Sciatic nerve (tissue), 2 donors: ENCODE measurements around the gene PPP1R1C. TPM values are rescaled to one million over a fixed set of nuclear protein-coding genes. Genes with fewer than 3 reads are reported as not detected.
"Not testable (repeated sequence)": the region's sequence is repeated elsewhere in the genome, so short reads cannot be mapped to it uniquely, and the experiment has no call there.

ENCODE experiments used
- ATAC-seq: fragments of 200-7000 bp; cut with Tn5 transposase; one replicate; pipeline ENCODE4 v1.9.1; 2020; ENCODE audit warnings: mild to moderate bottlenecking, moderate library complexity
- DNase-seq: peaks from one replicate; pipeline ENCODE4 v3.0.0-alpha.2; 2020; ENCODE audit warnings: low spot score
- intact Hi-C: fragments of 100-400 bp; cut with DNase I; formaldehyde crosslinking; loops from one replicate; pipeline ENCODE4 v1.14.2; 2022
- total RNA-seq: library from RNA; stranded (reverse); fragmentation: NEBNext Ultra II Directional; extraction: Animal tissue kit (Norgen Biotek cat#: 25700); gene quantifications from one replicate; pipeline ENCODE4 v1.2.1, GENCODE V29; 2021
- donor health status: DM: no; HTN: no; CAD: no.
- donor health status: DM: no; HTN: no; CAD: no.

The PPP1R1C gene, protein sequence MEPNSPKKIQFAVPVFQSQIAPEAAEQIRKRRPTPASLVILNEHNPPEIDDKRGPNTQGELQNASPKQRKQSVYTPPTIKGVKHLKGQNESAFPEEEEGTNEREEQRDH
- 18.1 TPM for total RNA-seq

DNA sequence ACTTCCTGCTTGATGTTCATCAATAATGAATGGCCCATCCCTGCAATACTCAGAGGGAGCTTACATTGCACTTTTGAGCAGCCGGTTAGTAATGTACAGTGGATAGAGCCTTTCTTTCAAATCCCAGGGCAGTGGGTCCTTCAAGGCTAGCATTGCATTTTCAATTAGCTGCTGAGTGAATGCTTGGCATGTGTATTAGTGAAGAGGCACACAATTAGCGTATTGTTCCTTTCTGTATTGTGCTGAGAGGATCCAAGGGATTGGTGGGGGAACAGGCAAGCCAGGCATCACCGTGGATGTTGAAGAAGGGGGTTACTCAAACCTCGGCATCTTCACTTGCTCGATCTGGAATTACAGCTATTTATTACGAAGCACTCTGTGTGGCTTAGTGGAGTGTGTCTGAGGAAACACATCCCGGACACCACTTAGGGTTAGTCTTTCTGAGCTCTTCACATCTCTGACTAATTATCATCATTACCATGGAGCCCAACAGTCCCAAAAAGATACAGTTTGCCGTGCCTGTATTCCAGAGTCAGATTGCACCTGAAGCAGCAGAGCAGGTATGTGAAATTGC is at the start of gene PPP1R1C:
Gene PPP1R1C (plus strand): TSS at position 222 of the 574 bp plus-strand sequence. CDS start 258 bp downstream, at position 480.
- intact Hi-C loops: no loop called here
- peak; percentile 60 for ATAC-seq
- DNase-seq: no peak

DNA sequence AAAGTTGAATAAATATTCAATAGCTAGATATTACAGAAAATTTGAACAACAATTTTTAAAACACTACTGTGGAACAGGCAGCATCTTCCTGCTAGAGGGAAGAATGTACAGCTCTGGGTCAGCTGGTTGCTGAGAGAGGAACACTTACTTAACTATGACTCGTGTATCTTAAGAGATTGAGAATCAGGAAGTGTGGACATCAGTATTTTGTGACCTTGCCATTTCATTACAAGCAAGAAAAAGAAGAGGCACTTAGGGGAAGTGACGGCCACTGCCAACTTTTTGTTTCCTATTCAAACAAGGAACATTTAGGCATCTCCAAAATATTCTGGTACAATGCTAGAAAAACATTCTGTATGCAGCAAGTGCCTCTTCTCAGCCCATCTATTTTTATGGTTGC is 48.2 kb upstream of the PPP1R1C start:
- ATAC-seq: peak; percentile 67
- intact Hi-C loops: no loop called here
- no peak for DNase-seq

GRCh38 chr2:181943411-181944124 is 42.1 kb upstream of the PPP1R1C start:
- intact Hi-C loops: loop anchor here (5.0 kb wide), 1 partner anchor 376 kb away; no protein-coding TSS in a partner anchor
- ATAC-seq (no peak), DNase-seq (no peak)

GRCh38 chr2:181944164-181944913 is 41.3 kb upstream of the PPP1R1C start:
- no peak for ATAC-seq
- intact Hi-C loops: loop anchor here (5.0 kb wide), 1 partner anchor 377 kb away; no protein-coding TSS in a partner anchor
- DNase-seq: no peak

DNA sequence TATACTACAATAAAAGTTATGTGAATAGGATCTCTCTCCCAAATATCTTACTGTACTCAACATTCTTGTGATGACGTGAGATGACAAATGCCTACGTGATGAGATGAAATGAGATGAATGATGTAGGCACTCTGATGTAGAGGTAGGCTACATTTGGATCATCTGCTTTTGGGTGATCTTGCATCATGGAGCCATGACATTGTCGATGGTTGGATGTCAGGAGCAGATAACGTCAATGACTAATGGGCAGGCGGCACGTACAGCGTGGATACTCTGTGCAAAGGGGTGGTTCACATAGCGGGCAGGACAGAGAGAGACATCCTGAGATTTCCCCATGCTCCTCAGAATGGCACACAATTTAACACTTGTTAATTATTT is 40.8 kb upstream of the PPP1R1C start:
- DNase-seq (no peak), ATAC-seq (no peak)
- intact Hi-C loops: loop anchor here (5.0 kb wide), 1 partner anchor 378 kb away; no protein-coding TSS in a partner anchor

GRCh38 chr2:181946444-181947127 is 39.1 kb upstream of the PPP1R1C start:
- DNase-seq (no peak), ATAC-seq (no peak)
- intact Hi-C loops: no loop called here

DNA sequence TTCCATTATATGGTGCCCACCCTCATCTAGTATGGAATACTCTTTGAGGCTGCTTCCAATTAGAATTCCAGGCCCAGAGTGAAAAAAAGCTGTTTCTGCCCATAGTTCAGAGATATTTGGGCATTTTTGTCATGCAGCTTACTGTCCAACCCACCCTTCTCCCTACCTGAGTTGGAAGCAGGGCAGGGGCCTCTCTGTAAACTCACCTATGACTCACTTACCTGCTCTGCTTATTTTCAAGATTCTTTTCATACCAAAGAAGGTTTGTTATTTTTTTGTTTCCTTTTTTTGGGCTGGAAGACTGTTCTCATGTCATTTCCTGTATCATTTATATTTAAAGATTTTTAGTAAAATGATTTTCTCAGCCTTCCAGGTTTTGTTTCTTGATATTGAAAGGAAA is 38.4 kb upstream of the PPP1R1C start:
- no peak for ATAC-seq
- intact Hi-C loops: no loop called here
- no peak for DNase-seq

DNA sequence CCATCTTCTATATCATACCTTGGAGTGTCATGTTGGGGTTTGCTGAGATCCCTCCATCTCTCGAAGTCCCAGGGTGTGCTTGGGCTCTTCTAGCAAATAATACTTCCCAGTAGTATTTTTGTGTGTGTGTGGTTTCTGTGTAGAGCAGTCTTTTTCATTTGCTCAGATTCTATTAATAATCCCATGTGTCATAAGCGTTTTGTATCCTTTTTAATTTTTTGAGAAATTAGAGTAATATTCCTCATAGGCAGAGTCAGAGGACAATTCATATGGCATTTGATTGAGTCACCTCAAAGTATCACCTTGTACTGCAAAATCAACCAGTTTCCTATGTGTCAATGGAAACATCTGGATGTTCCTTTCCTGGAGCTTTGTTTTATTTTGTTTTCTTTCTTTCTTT is 37.4 kb upstream of the PPP1R1C start:
- DNase-seq (no peak), ATAC-seq (no peak)
- intact Hi-C loops: no loop called here

GRCh38 chr2:181949047-181949446 is 36.6 kb upstream of the PPP1R1C start:
- intact Hi-C loops: no loop called here
- DNase-seq: no peak
- ATAC-seq: no peak

GRCh38 chr2:181952404-181953226 is 33.0 kb upstream of the PPP1R1C start:
- intact Hi-C loops: no loop called here
- ATAC-seq (no peak), DNase-seq (no peak)

- intact Hi-C loops: no loop called here
- ATAC-seq (peak; percentile 68), DNase-seq (peak; percentile 80)
Observed at GRCh38 chr2:181953881-181954537, 31.6 kb upstream of the PPP1R1C start.

DNA sequence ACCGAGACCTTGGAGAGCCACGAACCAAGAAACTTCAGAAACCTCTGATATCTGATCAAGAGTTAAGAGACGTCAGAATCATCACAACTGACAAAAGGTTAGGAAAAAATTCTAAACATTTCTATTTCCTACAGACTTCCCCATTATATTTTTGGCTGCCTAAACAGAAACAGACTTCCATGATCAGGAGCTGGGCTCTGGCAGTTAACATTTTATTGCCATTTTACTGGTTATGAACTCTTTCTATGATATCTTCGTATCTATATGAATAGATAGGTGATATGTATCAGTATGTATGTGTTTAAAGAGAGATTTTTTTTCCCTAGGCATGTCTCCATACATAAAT is 31.1 kb upstream of the PPP1R1C start:
- ATAC-seq: no peak
- no peak for DNase-seq
- intact Hi-C loops: no loop called here

DNA sequence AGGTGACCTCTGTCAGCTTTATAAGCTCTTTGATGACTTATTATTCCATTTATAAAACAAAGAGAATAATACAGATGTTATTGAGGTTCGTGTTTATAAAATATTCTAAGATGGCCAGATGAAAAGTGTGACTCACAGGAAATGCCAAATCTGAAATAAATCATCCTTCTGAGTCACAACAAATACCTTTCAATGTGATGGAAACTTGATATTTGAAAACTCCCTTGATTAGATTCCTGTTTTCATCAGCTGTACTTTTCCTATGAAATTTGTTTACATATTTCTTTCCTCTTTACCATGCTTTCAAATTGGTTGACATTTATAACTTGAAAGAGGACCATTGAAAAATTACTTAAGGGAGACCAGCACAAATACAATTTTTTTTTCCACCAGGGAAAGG is 30.6 kb upstream of the PPP1R1C start:
- no peak for DNase-seq
- intact Hi-C loops: no loop called here
- no peak for ATAC-seq

GRCh38 chr2:181955866-181956265 is 29.8 kb upstream of the PPP1R1C start:
- DNase-seq, intact Hi-C loops, ATAC-seq: not testable (repeated sequence)

GRCh38 chr2:181957668-181958067 is 28.0 kb upstream of the PPP1R1C start:
- no peak for DNase-seq
- ATAC-seq: no peak
- intact Hi-C loops: no loop called here

GRCh38 chr2:181958726-181959125 is 26.9 kb upstream of the PPP1R1C start:
- DNase-seq (no peak), ATAC-seq (no peak)
- intact Hi-C loops: no loop called here

GRCh38 chr2:181959508-181959907 is 26.1 kb upstream of the PPP1R1C start:
- no peak for ATAC-seq
- intact Hi-C loops: no loop called here
- DNase-seq: no peak

- intact Hi-C loops, ATAC-seq: not testable (repeated sequence)
Observed at GRCh38 chr2:181961167-181961566, 24.5 kb upstream of the PPP1R1C start.

More at GRCh38 chr2:181961167-181961566, 24.5 kb upstream of the PPP1R1C start:
- not testable (repeated sequence) for DNase-seq
